Parathyroid adenoma (tissue), 2 donors: ENCODE results near the gene TTLL4.

ENCODE experiments used
- H2AFZ ChIP-seq: fragments of 300-600 bp; sonication (generic); one replicate; pipeline ENCODE4 v1.7.0; 2017; ENCODE audit warnings: antibody characterized with exemption, mild to moderate bottlenecking
- H3K27ac ChIP-seq: fragments of 300-600 bp; sonication (generic); one replicate; pipeline ENCODE4 v1.7.0; 2017
- H3K27me3 ChIP-seq: fragments of 300-600 bp; sonication (generic); one replicate; pipeline ENCODE4 v1.7.0; 2017; ENCODE audit warnings: low read length; ENCODE audit not compliant: control insufficient read depth, insufficient read depth
- H3K36me3 ChIP-seq: fragments of 300-600 bp; sonication (generic); one replicate; pipeline ENCODE4 v1.7.0; 2017; ENCODE audit warnings: low read length; ENCODE audit not compliant: control insufficient read depth, insufficient read depth
- H3K4me1 ChIP-seq: fragments of 300-600 bp; sonication (generic); one replicate; pipeline ENCODE4 v1.7.0; 2017; ENCODE audit warnings: control low read depth
- H3K4me2 ChIP-seq: fragments of 300-600 bp; sonication (generic); one replicate; pipeline ENCODE4 v1.7.0; 2017; ENCODE audit warnings: low read length
- H3K4me3 ChIP-seq: fragments of 300-600 bp; sonication (generic); one replicate; pipeline ENCODE4 v1.7.0; 2017; ENCODE audit warnings: low read depth, low read length
- H3K79me2 ChIP-seq: fragments of 300-600 bp; sonication (generic); one replicate; pipeline ENCODE4 v1.7.0; 2017; ENCODE audit warnings: control low read depth
- H3K9ac ChIP-seq: fragments of 300-600 bp; sonication (generic); one replicate; pipeline ENCODE4 v1.7.0; 2017; ENCODE audit warnings: mild to moderate bottlenecking
- H3K9me3 ChIP-seq: fragments of 300-600 bp; sonication (generic); one replicate; pipeline ENCODE4 v1.7.0; 2017; ENCODE audit warnings: low read length; ENCODE audit not compliant: control insufficient read depth
- CTCF ChIP-seq: fragments of 300-600 bp; sonication (generic); IDR thresholded peaks from one replicate; pipeline ENCODE4 v1.7.0; 2017; ENCODE audit warnings: antibody characterized with exemption, mild to moderate bottlenecking
- donor health status: primary hyperparathyroidism.

The TTLL4 gene

GRCh38 chr2:218734190-218734975, 23.7 kb downstream of the TTLL4 start:
- Histone ChIP-seq H3K4me2 (no peak overlapping the region), H3K9me3 (no peaks in the 10 kb centered on the region), H3K4me1 (no peaks in the 10 kb centered on the region), H3K4me3 (no peak overlapping the region), H3K9ac (no peak overlapping the region), H3K27me3 (no peaks in the 10 kb centered on the region), H3K27ac (no peak overlapping the region), H3K79me2 (no peaks in the 10 kb centered on the region), H3K36me3 (no peaks in the 10 kb centered on the region), H2AFZ (no peak overlapping the region)
- TF ChIP-seq CTCF, result no peak

DNA sequence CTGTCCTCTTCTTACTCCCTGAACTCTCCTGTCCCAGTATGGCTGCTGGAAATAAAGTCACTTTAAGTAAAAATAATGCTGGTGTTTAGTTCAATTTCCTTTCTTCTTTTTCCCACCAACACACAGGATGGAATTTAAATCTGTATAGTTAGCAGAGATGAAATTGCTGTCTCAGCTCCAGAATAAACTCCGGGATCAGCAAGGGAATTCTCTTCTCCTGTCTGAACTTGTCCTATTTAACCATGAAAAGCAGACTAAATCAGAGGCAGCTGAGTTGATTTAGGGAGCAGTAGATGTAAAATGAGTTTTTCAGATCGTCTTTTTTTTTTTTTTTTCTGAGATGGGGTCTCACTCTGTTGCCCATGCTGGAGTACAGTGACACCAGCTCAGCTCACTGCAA, 25.9 kb downstream of the TTLL4 start:
- no peak overlapping the region for H3K27ac ChIP-seq
- H2AFZ ChIP-seq, result no peak overlapping the region
- no peaks in the 10 kb centered on the region for H3K4me1 ChIP-seq
- H3K9me3 ChIP-seq, result no peaks in the 10 kb centered on the region
- no peak overlapping the region for H3K4me3 ChIP-seq
- no peak for TF ChIP-seq CTCF
- no peak overlapping the region for H3K4me2 ChIP-seq
- H3K36me3 ChIP-seq, result no peaks in the 10 kb centered on the region
- H3K79me2 ChIP-seq, result no peaks in the 10 kb centered on the region
- H3K27me3 ChIP-seq, result no peaks in the 10 kb centered on the region
- H3K9ac ChIP-seq, result no peak overlapping the region

- H3K27ac ChIP-seq, result no peak overlapping the region
- no peak overlapping the region for H2AFZ ChIP-seq
- H3K4me1 ChIP-seq, result no peaks in the 10 kb centered on the region
- H3K36me3 ChIP-seq, result no peaks in the 10 kb centered on the region
- no peak overlapping the region for H3K9ac ChIP-seq
- H3K4me2 ChIP-seq, result no peak overlapping the region
- no peaks in the 10 kb centered on the region for H3K27me3 ChIP-seq
- no peak for TF ChIP-seq CTCF
- H3K79me2 ChIP-seq, result no peaks in the 10 kb centered on the region
- no peaks in the 10 kb centered on the region for H3K9me3 ChIP-seq
- H3K4me3 ChIP-seq, result no peak overlapping the region
Measured at GRCh38 chr2:218743068-218743467, 32.4 kb downstream of the TTLL4 start.

DNA sequence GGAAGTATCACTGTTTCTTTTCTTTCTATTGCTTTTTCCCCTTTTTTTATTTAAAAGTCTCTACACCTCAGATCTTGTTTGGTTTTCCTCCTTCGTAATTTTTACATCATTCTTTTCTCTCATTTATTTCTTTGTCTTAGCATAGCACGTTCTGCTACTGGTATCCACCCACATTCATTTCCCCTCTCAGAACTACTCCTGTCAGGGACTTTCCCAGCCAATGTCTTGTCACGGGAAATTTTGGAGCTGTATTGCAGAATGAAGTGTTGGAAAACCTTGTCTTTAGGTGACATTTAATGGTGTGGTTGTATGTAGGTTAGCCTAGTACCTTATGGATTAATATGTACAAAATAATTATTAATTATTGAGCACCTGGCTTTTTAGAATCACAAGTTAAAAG, 34.0 kb downstream of the TTLL4 start:
- H3K4me3 ChIP-seq, result no peak overlapping the region
- no peaks in the 10 kb centered on the region for H3K79me2 ChIP-seq
- no peaks in the 10 kb centered on the region for H3K36me3 ChIP-seq
- TF ChIP-seq CTCF, result no peak
- no peak overlapping the region for H3K9ac ChIP-seq
- no peaks in the 10 kb centered on the region for H3K27me3 ChIP-seq
- H2AFZ ChIP-seq, result no peak overlapping the region
- H3K4me2 ChIP-seq, result no peak overlapping the region
- H3K27ac ChIP-seq, result no peak overlapping the region
- no peaks in the 10 kb centered on the region for H3K9me3 ChIP-seq
- H3K4me1 ChIP-seq, result no peaks in the 10 kb centered on the region

GRCh38 chr2:218745160-218745558, 34.5 kb downstream of the TTLL4 start:
- Histone ChIP-seq H3K9me3 (no peaks in the 10 kb centered on the region), H3K4me3 (no peak overlapping the region), H3K9ac (no peak overlapping the region), H2AFZ (no peak overlapping the region), H3K4me2 (no peak overlapping the region), H3K4me1 (no peaks in the 10 kb centered on the region), H3K36me3 (no peaks in the 10 kb centered on the region), H3K27ac (no peak overlapping the region), H3K27me3 (no peaks in the 10 kb centered on the region), H3K79me2 (no peaks in the 10 kb centered on the region)
- no peak for TF ChIP-seq CTCF
